Measurements from ENCODE around the gene PROC. TPM values are rescaled to one million over a fixed set of nuclear protein-coding genes. Genes with fewer than 3 reads are reported as not detected.
A peak's percentile ranks its signal among the peaks of the same experiment; 100 is the strongest.

The PROC gene
- total RNA-seq, 1 experiment from 2014 or later: 0.59 TPM

- peak overlapping the region; percentile 30 for H3K27ac Mint-ChIP-seq (ENCODE audit: unreplicated experiment)
- H3K4me1 Mint-ChIP-seq (ENCODE audit: low read depth, unreplicated experiment): peaks cover 23% of the 10 kb centered on the region
- no peak for DNase-seq
- CTCF ChIA-PET: interaction anchor here (0.8 to 1.6 kb wide), 2 partner anchors 74 to 258 kb away, joined by 4 to 6 read pairs; no protein-coding TSS in a partner anchor
- no peaks in the 10 kb centered on the region for H3K27me3 Mint-ChIP-seq (ENCODE audit: unreplicated experiment)
- H3K36me3 Mint-ChIP-seq (ENCODE audit: insufficient read depth, unreplicated experiment): peaks cover 5% of the 10 kb centered on the region
- H3K4me3 Mint-ChIP-seq (ENCODE audit: low read depth, unreplicated experiment): peak overlapping the region; percentile 42
- H3K9me3 Mint-ChIP-seq (ENCODE audit: low read depth, unreplicated experiment): no peaks in the 10 kb centered on the region
- intact Hi-C loops (cut with micrococcal nuclease; ENCODE audit: unreplicated experiment): loop anchor here (5.0 kb wide), 1 partner anchor 99 kb away; no protein-coding TSS in a partner anchor
- no TSS peak for BruUV-seq (replicated peaks)
- no peak for TF ChIP-seq CTCF (IDR thresholded peaks at IDR 0.05; ENCODE audit: unreplicated experiment)
Measured at GRCh38 chr2:127455566-127456493, 37.6 kb downstream of the PROC start.

GRCh38 chr2:127456960-127457359 is 38.7 kb downstream of the PROC start:
- no peak for TF ChIP-seq CTCF (IDR thresholded peaks at IDR 0.05; ENCODE audit: unreplicated experiment)
- H3K4me3 Mint-ChIP-seq (ENCODE audit: low read depth, unreplicated experiment): no peak overlapping the region
- peaks cover 5% of the 10 kb centered on the region for H3K36me3 Mint-ChIP-seq (ENCODE audit: insufficient read depth, unreplicated experiment)
- intact Hi-C loops (cut with micrococcal nuclease; ENCODE audit: unreplicated experiment): loop anchor here (5.0 kb wide), 1 partner anchor 100 kb away; no protein-coding TSS in a partner anchor
- no TSS peak for BruUV-seq (replicated peaks)
- no peak for DNase-seq
- CTCF ChIA-PET: no interaction called here
- H3K9me3 Mint-ChIP-seq (ENCODE audit: low read depth, unreplicated experiment): no peaks in the 10 kb centered on the region
- H3K27me3 Mint-ChIP-seq (ENCODE audit: unreplicated experiment): no peaks in the 10 kb centered on the region
- H3K27ac Mint-ChIP-seq (ENCODE audit: unreplicated experiment): no peak overlapping the region
- H3K4me1 Mint-ChIP-seq (ENCODE audit: low read depth, unreplicated experiment): peaks cover 23% of the 10 kb centered on the region

GRCh38 chr2:127462461-127462860 is 44.2 kb downstream of the PROC start:
- no peak for TF ChIP-seq CTCF (IDR thresholded peaks at IDR 0.05; ENCODE audit: unreplicated experiment)
- intact Hi-C loops (cut with micrococcal nuclease; ENCODE audit: unreplicated experiment): no loop called here
- DNase-seq: no peak
- Mint-ChIP-seq H3K27ac (ENCODE audit: unreplicated experiment) (no peak overlapping the region), H3K4me3 (ENCODE audit: low read depth, unreplicated experiment) (no peak overlapping the region), H3K27me3 (ENCODE audit: unreplicated experiment) (no peaks in the 10 kb centered on the region), H3K9me3 (ENCODE audit: low read depth, unreplicated experiment) (no peaks in the 10 kb centered on the region), H3K36me3 (ENCODE audit: insufficient read depth, unreplicated experiment) (peaks cover 4% of the 10 kb centered on the region), H3K4me1 (ENCODE audit: low read depth, unreplicated experiment) (no peaks in the 10 kb centered on the region)
- CTCF ChIA-PET: no interaction called here
- BruUV-seq (replicated peaks): no TSS peak

GRCh38 chr2:127463155-127463991 is 45.1 kb downstream of the PROC start:
- no peak for DNase-seq
- CTCF ChIA-PET: no interaction called here

More at GRCh38 chr2:127463155-127463991, 45.1 kb downstream of the PROC start:
- H3K36me3 Mint-ChIP-seq (ENCODE audit: insufficient read depth, unreplicated experiment): peaks cover 4% of the 10 kb centered on the region
- BruUV-seq (replicated peaks): no TSS peak
- intact Hi-C loops (cut with micrococcal nuclease; ENCODE audit: unreplicated experiment): no loop called here
- TF ChIP-seq CTCF (IDR thresholded peaks at IDR 0.05; ENCODE audit: unreplicated experiment): no peak
- no peaks in the 10 kb centered on the region for H3K4me1 Mint-ChIP-seq (ENCODE audit: low read depth, unreplicated experiment)
- H3K4me3 Mint-ChIP-seq (ENCODE audit: low read depth, unreplicated experiment): no peak overlapping the region
- H3K27ac Mint-ChIP-seq (ENCODE audit: unreplicated experiment): no peak overlapping the region
- H3K9me3 Mint-ChIP-seq (ENCODE audit: low read depth, unreplicated experiment): no peaks in the 10 kb centered on the region
- no peaks in the 10 kb centered on the region for H3K27me3 Mint-ChIP-seq (ENCODE audit: unreplicated experiment)

Measured in Calu3 (cell line).